ENCODE data around the gene SLC29A1. TPM values are rescaled to one million over a fixed set of nuclear protein-coding genes. Genes with fewer than 3 reads are reported as not detected.

SLC29A1 gene
- total and polyA plus RNA-seq, 9 of the 15 experiments (the other 6 are each of a cell fraction or from before 2014, with no cell fraction given): 18.9 to 170 (median 57.7) TPM

- TF ChIP-seq NKRF (IDR thresholded peaks at IDR 0.05; ENCODE audit: borderline replicate concordance) (no peak), THAP7 (CRISPR knock-in tag; IDR thresholded peaks at IDR 0.05) (no peak), TEAD2 (tag; IDR thresholded peaks at IDR 0.05) (no peak), HOMEZ (CRISPR knock-in tag; IDR thresholded peaks at IDR 0.05) (no peak), HDAC3 (IDR thresholded peaks at IDR 0.05; ENCODE audit: borderline replicate concordance, partially characterized antibody) (no peak), ZNF830 (CRISPR knock-in tag; IDR thresholded peaks at IDR 0.05) (0 out of 2 replicates have a peak, but pooled peaks have one; percentile 41), ZNF121 (CRISPR knock-in tag; conservative IDR thresholded peaks at IDR 0.05) (0 out of 2 replicates have a peak, but pooled peaks have one; percentile 3), HES1 (IDR thresholded peaks at IDR 0.05; ENCODE audit: low read depth) (no peak), LEF1 (IDR thresholded peaks at IDR 0.05) (no peak), SP1 (CRISPR knock-in tag; IDR thresholded peaks at IDR 0.05) (peak; percentile 45), PTTG1 (tag; IDR thresholded peaks at IDR 0.05; ENCODE audit: low read depth) (no peak), CREB1 (IDR thresholded peaks at IDR 0.05) (no peak), CREB1 (CRISPR knock-in tag; IDR thresholded peaks at IDR 0.05) (peak; percentile 5; the same call in 1 of the 2 replicates), HSF4 (CRISPR knock-in tag; IDR thresholded peaks at IDR 0.05; ENCODE audit: borderline replicate concordance) (no peak), CTCF (IDR thresholded peaks at IDR 0.05 in 2 of 3, conservative IDR thresholded peaks at IDR 0.05 in 1 of 3; ENCODE audit: insufficient read depth in 2 of 3, low read depth in 1 of 3, low read length in 3 of 3) (no peak), PRDM10 (IDR thresholded peaks at IDR 0.05; ENCODE audit: partially characterized antibody) (no peak), ZKSCAN1 (IDR thresholded peaks at IDR 0.05; ENCODE audit: low read depth, low read length) (no peak)
These were observed 31.9 kb downstream of the SLC29A1 start (continued) for GRCh38 chr6:44255105-44255808.
